Measurements from ENCODE around the gene IFNE.

The IFNE gene, protein sequence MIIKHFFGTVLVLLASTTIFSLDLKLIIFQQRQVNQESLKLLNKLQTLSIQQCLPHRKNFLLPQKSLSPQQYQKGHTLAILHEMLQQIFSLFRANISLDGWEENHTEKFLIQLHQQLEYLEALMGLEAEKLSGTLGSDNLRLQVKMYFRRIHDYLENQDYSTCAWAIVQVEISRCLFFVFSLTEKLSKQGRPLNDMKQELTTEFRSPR

DNA sequence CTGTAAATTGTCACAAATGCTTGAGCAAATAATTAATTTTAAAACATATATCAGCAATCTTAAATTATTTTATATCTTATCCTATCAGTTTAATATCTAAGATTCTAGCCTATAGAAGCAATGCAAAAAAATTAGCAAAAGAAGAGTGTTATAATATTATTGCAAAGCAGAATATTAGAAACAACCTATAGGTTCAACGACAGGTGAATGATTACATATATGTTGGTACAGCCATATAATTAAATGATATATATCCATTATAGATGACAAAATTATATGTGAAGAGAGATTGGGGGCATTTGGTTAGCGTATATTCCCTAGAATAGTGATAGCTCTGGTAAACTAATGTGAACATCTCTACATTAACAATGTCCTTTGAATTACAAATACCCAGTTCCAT is at the start of gene IFNE:
IFNE (minus strand) TSS at position 101 of the 400 bp plus-strand sequence. CDS start 619 bp downstream, outside the sequence.
- no peak for DNase-seq

DNA sequence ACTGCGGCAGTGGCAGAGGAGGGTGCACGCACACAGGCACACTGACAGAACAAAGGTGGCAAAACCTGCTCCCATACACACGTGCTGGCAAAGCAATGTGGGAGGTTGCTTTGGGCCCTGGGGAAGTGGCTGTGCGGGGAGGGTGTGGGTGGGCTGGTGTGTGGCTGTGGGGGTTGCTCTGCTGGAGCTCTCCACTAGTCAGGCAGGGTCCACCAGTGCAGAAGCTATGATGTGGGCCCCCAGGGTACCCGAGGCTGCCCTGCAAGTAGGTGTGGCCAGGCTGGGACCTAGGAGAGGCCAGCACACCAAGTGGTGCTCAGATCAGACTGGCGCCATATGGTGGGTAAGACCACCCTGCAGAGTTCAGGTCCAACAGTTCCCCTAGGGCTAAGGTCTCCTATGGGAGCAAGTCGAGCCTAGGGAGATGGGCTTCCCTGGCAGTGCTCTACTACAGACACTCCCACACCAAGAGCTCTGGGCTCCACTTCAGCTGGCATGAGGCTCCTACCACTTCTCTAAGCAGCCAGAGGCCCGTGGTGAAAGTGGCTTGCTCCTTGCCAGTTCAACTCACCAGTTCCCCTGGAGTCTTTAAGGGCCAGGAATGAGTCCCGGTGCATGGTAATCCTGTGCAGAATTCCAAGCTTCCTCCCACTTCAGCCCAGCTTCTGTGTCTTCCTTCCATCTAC is 46.2 kb upstream of the IFNE start:
- no peak for DNase-seq

DNA sequence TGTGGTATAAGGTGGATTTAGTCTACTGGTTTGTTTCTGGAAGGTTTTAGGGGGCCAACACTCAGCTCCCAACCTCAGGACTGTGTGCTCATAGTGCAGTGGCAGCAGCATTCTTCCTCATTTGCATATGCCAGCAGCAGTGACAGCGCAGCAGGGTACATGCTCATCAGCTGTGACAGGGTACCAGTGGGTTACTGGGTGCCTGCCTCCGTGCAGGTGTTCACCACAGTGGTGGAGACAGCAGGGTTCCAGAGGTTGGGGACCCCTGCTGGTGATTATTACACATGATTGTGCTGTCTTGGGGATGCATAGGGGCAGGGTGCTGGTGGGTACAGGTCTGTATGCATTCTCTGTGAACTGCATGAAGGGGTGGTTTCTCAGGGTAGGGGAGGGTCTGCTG is 45.5 kb upstream of the IFNE start:
- no peak for DNase-seq

DNA sequence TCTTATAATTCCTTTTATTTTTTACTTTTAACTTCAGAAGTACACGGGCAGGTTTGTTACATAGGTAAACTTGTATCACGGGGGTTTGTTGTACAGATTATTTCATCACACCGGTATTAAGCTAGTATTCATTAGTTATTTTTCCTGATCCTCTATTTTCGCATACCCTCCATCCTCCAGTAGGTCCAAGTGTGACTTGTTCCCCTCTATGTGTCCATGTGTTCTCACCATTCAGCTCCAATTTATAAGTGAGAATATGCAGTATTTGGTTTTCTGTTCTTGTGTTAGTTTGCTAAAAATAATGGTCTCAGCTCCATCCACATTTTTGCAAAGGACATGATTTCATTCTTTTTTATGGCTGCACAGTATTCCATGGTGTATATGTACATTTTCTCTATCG is 43.1 kb upstream of the IFNE start:
- DNase-seq = no peak

DNA sequence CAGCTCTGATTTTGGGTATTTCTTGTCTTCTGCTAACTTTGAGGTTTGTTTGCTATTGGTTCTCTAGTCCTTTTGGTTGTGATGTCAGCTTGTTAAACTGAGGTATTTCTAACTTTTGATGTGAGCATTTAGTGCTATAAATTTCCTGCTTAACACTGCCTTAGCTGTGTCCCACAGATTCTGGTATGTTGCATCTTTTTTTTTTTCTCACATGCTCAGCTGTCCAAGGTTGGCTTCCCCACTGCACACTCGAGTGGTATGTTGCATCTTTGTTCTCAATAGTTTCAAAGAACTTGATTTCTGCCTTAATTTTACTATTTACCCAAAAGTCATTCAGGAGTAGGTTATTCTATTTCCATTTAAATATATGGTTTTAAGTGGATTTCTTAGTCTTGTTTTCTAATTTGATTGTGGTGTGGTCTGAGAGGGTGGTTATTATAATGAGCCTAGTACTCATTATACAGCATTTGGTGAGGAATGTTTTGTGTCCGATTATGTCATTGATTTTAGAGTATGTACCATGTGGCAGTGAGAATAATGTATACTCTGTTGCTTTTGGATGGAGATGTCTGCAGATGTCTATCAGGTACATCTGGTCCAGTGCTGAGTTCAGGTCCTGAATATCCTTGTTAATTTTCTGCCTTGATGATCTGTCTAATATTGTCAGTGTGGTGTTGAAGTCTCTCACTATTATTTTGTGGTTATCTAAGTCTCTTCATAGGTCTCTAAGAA is 42.2 kb upstream of the IFNE start:
- no peak for DNase-seq

DNA sequence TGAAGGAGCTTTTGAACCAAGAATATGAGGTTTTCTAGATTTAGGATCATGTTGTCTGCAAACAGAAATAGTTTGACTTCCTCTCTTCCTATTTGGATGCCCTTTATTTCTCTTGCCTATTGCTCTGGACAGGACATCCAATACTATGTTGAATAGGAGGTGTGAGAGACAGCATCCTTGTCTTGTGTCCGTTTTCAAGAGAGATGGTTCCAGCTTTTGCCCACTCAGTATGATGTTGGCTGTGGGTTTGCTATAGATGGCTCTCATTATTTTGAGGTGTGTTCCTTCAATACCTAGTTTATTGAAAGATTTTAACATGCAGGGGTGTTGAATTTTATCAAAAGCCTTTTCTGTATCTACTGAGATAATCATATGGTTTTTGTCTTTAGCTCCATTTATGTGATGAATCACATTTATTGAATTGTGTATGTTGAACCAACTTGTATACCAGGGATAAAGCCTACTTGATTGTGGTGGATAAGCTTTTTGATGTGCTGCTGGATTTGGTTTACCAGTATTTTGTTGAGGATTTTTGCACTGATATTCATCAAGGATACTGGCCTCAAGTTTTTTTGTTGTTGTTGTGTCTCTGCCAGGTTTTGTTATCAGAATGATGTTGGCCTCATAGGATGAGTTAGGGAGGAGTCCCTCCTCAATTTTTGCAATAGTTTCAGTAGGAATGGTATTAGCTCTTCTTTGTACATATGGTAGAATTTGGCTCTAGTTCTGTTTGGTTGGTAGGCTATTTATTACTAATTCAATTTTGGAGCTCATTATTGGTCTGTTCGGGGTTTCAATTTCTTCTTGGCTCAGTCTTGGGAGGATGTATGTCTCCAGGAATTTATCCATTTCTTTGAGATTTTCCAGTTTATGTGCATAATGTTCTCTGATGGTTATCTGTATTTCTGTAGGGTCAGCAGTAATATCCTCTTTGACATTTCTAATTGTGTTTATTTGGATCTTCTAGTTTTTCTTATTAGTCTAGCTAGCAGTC is 41.2 kb upstream of the IFNE start:
- DNase-seq = no peak

DNA sequence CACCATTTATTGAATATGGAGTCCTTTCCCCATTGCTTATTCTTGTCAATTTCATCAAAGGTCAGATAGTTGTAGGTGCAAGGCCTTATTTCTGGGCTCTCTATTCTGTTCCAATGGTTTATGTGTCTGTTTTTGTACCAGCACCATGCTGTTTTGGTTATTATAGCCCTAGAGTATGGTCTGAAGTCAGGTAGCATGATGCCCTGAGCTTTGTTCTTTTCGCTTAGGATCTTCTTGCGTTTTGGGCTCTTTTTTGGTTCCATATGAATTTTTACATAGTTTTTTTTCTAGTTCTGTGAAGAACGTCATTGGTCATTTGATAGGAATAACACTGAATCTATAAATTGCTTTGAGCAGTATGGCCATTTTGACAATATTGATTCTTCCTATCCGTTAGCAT is 40.2 kb upstream of the IFNE start:
- no peak for DNase-seq

DNA sequence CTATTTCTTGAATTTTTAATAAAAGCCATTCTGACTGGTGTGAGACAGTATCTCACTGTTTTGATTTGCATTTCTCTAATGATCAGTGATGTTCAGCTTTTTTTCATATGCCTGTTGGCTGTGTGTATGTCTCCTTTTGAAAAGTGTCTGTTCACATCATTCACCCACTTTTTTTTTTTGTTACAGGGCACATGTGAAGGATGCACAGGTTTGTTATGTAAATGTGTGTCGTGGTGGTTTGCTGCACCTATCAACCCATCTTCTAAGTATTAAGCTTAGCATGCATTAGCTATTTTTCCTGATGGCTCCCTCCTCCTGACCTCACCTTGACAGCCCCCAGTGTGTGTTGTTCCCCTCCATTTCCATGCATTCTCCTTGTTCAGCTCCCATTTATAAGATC is 39.3 kb upstream of the IFNE start:
- no peak for DNase-seq

DNA sequence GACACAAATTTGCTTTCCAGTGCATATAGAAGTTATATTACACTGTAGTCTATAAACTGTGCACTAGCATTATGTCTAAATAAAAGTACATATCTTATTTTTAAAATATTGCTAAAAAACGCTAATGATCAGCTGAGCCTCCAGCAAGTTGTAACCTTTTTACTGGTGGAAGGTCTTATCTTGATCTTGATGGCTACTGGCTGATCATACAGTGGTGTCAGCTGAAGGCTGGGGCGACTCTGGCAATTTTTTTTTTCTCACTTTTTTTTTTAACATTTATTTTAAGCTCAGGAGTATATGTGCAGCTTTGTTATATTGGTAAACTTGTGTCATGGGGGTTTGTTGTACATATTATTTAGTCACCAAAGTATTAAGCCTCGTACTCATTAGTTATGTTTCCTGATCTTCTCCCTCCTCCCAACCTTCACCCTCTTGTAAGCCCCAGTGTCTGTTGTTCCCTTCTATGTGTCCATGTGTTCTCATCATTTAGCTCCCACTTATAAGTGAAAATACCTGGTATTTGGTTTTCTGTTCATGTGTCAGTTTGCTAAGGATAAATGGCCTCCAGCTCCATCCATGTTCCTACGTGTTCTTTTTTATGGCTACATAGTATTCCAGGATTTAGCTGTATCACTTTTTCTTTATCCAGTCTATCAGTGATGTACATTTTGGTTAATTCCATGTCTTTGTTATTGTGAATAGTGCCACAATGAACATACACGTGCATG is 38.6 kb upstream of the IFNE start:
- no peak for DNase-seq

DNA sequence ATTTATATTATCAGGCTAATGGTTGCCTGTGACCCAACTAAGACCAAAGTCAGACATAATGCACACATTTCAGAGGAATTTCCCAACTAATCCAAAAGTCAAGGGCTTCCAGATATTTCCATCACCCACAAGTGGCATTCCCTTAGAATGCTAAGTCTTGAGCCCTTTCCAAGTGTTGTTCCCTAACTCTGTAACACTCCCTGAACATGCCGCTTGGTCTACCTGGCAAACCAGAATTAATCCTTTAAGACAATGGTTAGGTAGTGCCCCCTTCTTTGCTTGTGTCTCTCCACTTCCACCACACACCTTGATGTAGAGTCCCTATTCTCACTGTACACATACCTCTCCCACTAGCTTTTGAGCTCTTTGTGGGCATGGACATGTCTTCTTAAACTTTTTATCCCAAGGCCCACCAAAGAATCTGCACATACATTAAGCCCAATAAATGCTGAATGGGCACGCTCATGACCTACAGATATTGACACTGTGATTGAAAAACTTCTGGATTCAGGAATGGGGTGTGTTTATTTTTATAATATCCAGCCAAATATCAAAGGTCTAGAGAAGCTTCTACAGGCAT is 37.8 kb upstream of the IFNE start:
- DNase-seq = no peak

DNA sequence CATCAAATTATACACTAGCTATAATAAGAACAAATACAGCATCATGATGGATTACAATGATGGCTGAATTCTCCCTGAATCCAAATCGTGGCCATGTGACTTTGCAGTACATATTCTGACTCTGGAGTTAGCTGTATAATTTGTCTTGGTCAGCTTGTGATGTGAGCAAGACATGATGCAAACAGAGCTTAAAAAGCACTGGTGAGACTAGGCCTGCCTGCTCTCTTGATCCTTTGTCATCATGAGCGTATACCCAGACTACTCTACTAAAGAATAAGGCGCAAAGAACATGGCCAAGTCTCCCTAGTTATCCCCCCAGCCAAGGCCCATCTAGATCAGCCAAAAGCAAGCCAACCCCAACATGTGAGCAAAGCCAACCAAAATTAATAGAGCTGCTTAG is 34.7 kb upstream of the IFNE start:
- no peak for DNase-seq

DNA sequence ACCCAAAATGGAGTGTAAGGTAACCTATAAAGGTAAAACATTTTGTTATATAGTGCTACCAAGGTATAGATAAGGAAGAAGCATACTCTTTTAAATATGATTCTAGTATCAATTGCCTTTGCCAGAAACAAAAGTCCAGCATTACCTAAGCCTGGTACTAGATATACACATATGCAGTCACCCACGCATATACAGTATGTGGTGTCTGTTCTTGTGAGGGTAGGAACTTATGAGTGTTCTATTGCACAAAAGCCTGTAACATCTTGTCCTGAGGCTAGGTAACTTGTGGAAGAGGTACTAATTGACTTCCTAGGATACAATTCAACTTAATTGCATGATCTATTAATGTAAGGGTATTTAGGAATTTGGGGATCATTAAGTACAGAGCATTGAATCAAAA is 31.3 kb upstream of the IFNE start:
- no peak for DNase-seq

DNA sequence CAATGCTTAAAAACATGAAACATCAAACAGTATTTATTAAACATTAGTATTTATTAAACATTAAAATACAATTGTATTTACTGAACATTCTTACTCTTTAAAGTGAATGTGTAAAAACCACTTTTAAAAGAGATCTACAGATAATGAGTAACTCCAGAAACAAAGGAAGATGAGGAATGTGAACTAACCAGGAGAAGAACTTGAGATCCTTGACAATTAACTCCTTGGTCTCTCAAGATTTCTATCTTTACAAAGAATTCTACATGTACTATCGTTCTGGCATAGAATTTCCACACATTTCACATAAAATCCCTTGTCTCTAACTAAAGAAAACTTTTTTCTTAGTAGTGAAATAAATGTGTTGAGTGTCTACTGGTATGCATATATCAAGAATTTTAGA is 28.7 kb upstream of the IFNE start:
- no peak for DNase-seq

DNA sequence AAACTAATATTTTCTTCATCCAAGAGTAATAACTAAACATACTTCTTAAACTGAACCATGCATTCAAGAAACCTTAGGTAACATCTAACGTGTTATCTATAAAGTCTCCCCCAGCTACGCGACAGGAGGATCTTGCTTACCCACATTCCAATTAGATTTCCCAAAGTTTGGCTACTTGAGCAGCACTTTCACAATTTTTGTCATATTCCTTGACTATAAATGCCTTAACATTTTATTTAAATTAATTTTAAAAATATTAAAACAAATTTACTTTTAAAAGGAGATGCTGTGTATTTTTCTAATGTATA is 25.3 kb upstream of the IFNE start:
- DNase-seq = no peak

DNA sequence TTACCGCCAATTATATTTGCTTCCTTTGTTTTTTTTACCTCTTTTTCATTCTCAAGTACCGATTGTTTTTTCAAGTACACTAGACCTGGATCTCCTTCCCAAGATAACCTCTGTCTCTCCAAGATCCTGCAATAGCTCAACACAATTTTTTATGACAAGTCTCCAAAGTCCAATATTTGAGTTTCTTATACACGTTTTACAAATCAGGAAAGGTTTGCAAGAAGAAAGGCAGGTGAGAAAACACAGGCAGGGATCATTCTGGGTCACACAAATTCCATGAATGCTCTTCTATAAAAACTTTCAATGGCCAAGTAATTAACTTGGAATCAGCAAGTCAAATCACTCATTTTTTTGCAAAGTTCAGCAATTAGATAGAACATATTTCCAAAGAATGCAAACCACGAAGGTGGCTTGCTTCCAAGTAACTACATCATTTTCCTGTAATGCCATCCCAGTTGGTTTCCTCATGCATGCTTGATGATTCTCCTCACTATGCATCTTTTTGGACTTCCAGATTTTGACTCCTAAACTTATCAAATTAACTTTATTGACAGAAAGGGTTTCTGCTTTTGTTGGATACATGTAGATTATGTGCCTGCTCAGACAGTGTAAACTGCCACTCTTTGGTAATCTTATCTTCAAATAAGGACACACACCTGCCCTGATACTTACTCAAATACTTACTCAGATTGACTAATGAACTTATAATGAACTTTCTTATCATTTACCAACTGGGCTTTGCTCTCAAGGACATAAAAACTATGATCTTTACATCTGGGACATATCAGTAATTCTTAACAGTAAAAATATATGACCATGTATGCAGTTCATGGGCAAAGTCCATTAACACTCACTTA is 24.7 kb upstream of the IFNE start:
- no peak for DNase-seq

DNA sequence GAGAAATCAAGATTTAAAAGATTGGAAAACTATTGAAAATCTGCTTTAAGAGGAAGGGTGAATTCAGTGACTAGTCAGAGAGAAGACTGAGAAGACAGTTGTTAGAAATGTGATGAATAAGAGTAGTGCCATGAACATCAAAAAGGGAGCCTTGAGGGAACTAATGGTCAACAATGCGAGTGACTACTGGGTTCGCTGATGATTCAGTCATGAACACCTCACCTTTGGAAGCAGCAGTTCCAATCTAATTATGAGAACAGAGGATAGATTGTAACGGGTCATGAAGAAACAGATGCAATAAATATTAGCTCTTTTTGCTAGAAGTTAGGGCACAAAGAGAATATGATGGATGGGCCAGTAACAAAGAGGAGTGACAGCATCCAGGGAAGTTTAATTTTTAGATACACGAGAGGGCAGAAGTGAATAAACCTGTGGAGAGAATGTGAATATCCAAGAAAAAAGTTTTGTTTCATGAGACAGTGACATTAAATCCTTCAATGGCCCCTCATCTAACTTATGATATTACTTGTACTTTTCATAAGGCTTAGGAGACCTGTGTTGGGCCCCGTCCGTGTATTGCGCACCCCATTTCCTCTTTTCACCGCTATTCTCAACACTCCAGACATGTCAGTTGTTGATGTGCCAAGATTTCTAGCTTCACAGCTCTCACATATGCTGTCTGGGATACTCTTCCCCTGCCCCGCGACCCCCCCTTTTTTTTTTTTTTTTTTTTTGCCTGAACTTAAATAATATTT is 23.5 kb upstream of the IFNE start:
- DNase-seq = no peak

DNA sequence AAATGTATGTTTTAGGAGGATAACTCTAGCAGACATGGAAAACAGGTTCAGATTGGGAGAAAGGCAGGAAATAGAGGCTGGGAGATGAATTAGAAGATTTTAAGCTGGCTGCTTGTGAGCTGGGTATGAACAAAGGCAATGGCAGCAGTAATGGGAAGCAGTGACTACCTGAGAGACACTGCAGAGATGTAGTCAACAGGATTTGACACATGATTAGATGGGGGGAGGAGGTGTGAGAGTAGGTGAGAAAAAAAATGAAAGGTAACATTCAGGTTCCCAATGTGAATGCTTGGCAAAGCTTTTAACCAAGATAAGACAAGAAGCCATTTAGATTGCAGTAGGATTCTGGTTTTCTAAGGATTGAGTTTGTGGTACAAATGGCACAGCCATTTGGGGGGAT is 22.8 kb upstream of the IFNE start:
- DNase-seq = no peak

DNA sequence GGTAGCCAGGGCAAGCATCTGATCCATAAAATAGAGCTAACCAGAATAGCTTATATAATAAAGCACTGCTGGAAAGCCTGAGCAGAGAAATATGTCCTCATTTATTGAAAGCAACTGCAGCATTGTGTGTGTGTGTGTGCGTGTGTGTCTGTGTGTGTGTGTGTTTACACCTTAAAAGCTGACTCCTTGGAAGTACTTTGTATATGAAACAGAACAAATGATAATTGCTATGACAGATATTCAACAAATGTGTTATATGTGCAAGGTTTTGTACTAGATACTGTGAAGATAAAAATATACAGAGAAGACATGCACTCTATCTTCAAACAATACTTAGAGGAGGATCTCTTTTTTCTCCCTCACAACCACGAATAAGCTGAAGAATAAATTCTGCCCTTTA is 22.0 kb upstream of the IFNE start:
- no peak for DNase-seq

DNA sequence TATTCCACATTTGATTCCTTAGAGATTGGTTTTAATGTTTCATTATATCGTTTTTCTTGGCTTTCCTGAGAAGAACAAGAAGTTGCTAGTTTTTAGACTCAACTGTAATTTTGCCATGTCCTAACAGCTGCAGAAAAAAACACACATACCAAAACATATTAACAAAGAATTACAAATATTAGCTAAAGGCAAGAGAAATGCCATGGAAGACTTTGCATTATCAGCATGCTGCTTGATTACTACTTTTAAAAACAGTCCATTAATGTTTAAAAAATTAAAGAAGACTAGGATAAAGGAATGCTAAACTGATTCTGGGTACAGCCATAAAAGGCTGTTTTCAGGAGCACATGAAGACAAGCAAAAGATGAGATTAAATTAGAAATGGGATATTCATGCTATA is 20.5 kb upstream of the IFNE start:
- no peak for DNase-seq

DNA sequence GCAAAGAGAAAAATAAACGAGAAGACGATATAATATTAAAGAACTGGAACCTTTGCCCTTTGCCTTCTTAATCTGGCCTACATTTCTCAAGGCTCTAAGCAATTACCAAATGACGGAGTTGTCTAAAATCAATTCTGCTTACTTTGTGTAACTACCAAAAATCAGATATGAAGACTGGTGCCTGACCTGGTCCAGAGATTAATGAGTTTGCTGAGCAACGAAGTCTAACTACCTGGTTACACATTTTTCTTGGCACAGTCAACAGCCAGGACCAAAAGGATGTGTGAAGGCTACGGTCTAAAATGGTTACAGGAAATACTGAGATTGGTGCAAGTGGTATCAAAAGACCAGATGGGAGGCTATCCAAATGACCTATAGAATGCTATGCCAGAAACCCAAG is 17.8 kb upstream of the IFNE start:
- DNase-seq = no peak

DNA sequence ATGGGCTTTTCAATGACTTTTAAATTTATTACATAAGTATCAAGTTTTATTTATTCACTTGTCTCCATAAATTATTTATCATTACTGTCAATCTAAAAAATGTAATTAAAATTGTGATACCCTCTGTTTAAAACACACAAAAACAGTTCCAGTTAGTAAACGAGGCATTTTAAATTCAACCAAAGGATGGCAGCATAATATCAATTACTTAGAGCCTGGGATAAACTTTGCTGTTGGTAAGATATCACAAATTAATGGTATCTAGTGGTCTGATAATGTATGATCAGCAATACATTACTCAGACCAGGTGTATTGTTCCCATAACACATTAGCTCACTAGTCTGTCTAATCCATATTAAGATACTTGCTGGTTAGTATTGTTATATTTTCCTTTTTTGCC is 9.6 kb upstream of the IFNE start:
- DNase-seq = no peak
